ENCODE measurements around the gene ETNK1. TPM values are rescaled to one million over a fixed set of nuclear protein-coding genes. Genes with fewer than 3 reads are reported as not detected.

The ETNK1 gene
- total RNA-seq, 1 donor from 2014 or later: 14.4 TPM

- DNase-seq (no peak), ATAC-seq (ENCODE audit: poor library complexity) (no peak)
- intact Hi-C loops (cut with DNase I): no loop called here
Observed at GRCh38 chr12:22719745-22720144, 94.8 kb downstream of the ETNK1 start.

DNA sequence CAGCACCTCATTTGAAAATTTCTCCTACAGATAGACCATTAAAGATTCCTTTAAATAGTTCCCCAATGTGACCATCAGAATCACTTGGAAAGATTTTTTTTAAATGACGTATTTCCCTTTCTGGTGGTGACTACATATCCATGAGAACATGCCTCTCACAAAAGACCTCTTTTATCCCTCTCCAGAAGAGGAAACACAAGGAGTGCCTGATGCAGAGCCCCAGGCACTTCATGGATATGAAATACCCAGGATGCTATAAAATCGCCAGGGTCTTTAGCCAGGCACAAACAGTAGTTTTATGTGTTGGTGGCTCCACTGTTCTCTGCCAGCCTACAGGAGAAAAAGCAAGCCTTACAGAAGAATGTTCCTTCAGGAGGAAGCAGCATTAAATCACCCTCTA, 97.1 kb downstream of the ETNK1 start:
- no peak for ATAC-seq (ENCODE audit: poor library complexity)
- no peak for DNase-seq
- intact Hi-C loops (cut with DNase I): no loop called here

DNA sequence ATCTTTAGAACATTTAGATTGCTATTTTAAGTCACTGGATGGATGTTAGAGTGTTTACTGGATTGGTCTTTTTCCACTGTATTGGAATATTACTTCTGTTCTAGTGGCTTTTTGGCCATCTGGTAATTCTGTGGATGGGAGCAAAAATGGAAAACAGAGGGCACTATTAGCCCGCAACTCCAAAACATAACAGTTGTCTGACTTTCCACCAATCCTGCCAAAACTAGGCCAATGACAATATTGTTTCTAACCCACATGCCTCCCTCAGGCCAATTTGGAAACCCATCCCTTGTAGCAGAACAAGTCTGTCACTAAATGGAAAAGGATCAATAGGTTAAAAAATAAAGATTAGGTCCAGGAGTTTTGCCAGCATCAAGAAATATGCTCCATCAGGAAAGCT, 97.8 kb downstream of the ETNK1 start:
- no peak for ATAC-seq (ENCODE audit: poor library complexity)
- intact Hi-C loops (cut with DNase I): no loop called here

GRCh38 chr12:22728987-22729386, 104.0 kb downstream of the ETNK1 start:
- DNase-seq (no peak), ATAC-seq (ENCODE audit: poor library complexity) (no peak)
- intact Hi-C loops (cut with DNase I): no loop called here

More for the DNA sequence above, 97.8 kb downstream of the ETNK1 start:
- no peak for DNase-seq

DNA sequence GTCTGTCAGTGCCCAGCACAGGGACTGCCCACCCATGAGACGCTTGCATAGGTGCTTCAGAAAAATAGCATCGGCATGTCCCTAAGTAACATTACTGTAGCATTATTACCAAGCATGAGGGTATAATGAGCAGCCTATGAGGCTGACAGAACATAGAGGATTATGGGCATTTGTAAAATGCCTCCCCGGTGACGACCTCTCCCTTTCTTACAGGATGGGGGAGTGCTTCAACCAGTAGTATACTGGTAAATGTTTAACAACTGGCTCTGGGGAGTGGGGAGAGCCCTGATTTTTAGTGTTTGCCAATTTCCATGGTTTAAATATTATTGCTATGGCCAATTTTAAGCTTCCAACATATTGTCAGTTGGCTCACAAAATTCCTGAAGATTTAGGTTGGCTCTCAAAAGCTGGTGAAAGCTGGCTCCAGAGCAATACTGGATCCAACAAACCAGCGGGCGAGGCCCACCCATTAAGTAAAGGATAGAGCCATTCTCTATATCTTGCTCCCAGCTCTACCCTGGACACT, 104.5 kb downstream of the ETNK1 start:
- intact Hi-C loops (cut with DNase I): no loop called here
- DNase-seq: no peak
- ATAC-seq (ENCODE audit: poor library complexity): no peak

DNA sequence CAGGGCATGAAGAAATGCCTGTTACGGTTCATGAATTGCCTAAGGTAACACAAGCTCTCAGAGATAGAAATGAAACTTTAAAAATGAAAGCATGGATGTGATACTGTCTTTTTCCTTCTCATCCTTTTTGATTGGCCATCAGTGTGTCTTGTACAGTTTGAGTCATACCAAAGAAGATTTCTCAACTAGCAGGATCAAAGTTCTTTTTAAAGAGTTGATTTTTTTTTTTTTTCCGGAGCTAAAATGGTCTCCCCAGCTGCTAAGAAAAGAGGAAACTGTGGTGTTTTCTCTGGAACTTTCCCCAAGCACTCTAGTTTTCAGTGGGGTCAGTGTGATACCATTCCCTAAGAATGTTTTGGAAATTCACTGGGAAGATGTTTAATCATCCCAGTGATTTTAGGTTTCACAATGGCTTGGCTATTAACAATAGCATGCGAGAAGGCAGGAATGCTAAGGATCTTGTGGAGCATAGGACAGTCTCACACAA, 105.0 kb downstream of the ETNK1 start:
- ATAC-seq (ENCODE audit: poor library complexity) (peak; percentile 62), DNase-seq (no peak)
- intact Hi-C loops (cut with DNase I): no loop called here

DNA sequence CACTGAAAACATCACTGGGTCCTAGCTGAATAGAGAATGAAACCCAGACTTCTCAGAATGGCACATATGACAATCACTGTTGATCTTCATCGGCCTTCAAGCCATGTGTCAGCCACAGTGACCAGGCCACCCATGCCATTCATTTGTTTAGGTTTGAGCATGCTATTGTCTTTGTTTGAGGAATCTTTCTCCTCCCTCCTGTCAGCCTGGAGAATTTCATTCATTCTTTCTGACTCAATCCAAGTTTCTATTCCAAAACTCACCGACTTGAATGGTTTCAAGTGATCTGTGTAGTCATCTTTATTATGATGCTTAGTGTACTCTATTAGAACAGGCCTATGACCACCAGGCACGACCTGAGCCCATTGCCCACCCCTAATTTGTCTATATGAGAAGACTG, 106.3 kb downstream of the ETNK1 start:
- ATAC-seq (ENCODE audit: poor library complexity) (no peak), DNase-seq (no peak)
- intact Hi-C loops (cut with DNase I): no loop called here

GRCh38 chr12:22733756-22734155, 108.8 kb downstream of the ETNK1 start:
- ATAC-seq (ENCODE audit: poor library complexity): no peak
- DNase-seq: no peak
- intact Hi-C loops (cut with DNase I): no loop called here

- ATAC-seq (ENCODE audit: poor library complexity) (no peak), DNase-seq (no peak)
- intact Hi-C loops (cut with DNase I): no loop called here
Observed at GRCh38 chr12:22738945-22739344, 114.0 kb downstream of the ETNK1 start.

Other genes starting within 250 kb of the ETNK1 start
- 19.5 TPM for gene C2CD5, start 80.6 kb upstream of the ETNK1 start, total RNA-seq